OCI-LY7 (cell line): Measurements from ENCODE around the gene BCL7B. TPM values are rescaled to one million over a fixed set of nuclear protein-coding genes. Genes with fewer than 3 reads are reported as not detected.
"Not testable (repeated sequence)": the region's sequence is repeated elsewhere in the genome, so short reads cannot be mapped to it uniquely, and the experiment has no call there.

Experiments
- BruUV-seq: library from RNA; stranded (reverse); fragments of 400-500 nt; replicated peaks from 2 replicates; lab custom pipeline; 2021; lab: Mats Ljungman, UMichigan
- CTCF ChIA-PET: fragments of 300-600 bp; sonication (Branson Sonifier 250); formaldehyde crosslinking; loops from one replicate; lab custom pipeline; 2022; ENCODE audit warnings: antibody characterized with exemption; ENCODE audit not compliant: unreplicated experiment; lab: Charles Lee
- POLR2A ChIA-PET: fragments of 300-600 bp; sonication (Branson Sonifier 250); formaldehyde crosslinking; loops from one replicate; lab custom pipeline; 2022; ENCODE audit warnings: antibody characterized with exemption; lab: Charles Lee
- DNase-seq: peaks from one replicate; pipeline ENCODE4 v3.0.0-alpha.2; 2015; ENCODE audit warnings: low spot score
- H2AFZ ChIP-seq: fragments of 200-600 bp; sonication (generic), shearing (Covaris generic); 2 replicates; pipeline ENCODE4 v1.6.1; 2014; ENCODE audit warnings: mild to moderate bottlenecking, antibody characterized with exemption, low read length, moderate library complexity
- H3K27ac ChIP-seq: fragments of 200-600 bp; sonication (generic); 2 replicates; pipeline ENCODE4 v1.5.1; 2014; ENCODE audit warnings: mixed run types, low read depth, mild to moderate bottlenecking, moderate library complexity, low read length, inconsistent platforms; ENCODE audit not compliant: poor library complexity, severe bottlenecking
- H3K36me3 ChIP-seq: fragments of 200-600 bp; sonication (generic); 2 replicates; pipeline ENCODE4 v1.6.1; 2014; ENCODE audit warnings: mild to moderate bottlenecking, antibody characterized with exemption, low read length, moderate library complexity, mixed read lengths; ENCODE audit not compliant: insufficient read depth
- H3K4me1 ChIP-seq: fragments of 200-600 bp; sonication (generic); 2 replicates; pipeline ENCODE4 v1.5.1; 2014; ENCODE audit warnings: mild to moderate bottlenecking, low read length; ENCODE audit not compliant: insufficient read depth, poor library complexity, severe bottlenecking
- H3K4me2 ChIP-seq: fragments of 200-600 bp; sonication (generic); 2 replicates; pipeline ENCODE4 v1.6.1; 2014; ENCODE audit warnings: mild to moderate bottlenecking, low read length
- H3K4me3 ChIP-seq: fragments of 200-600 bp; sonication (generic); 2 replicates; pipeline ENCODE4 v1.5.1; 2014; ENCODE audit warnings: mild to moderate bottlenecking, low read depth, low read length; ENCODE audit not compliant: poor library complexity, severe bottlenecking
- H3K79me2 ChIP-seq: fragments of 200-600 bp; sonication (generic); 2 replicates; pipeline ENCODE4 v1.6.1; 2016; ENCODE audit warnings: low read depth, mild to moderate bottlenecking, low read length, moderate library complexity, mixed read lengths; ENCODE audit not compliant: insufficient read depth
- H3K9me2 ChIP-seq: fragments of 200-600 bp; sonication (generic); 2 replicates; pipeline ENCODE4 v1.6.1; 2016; ENCODE audit warnings: mild to moderate bottlenecking, low read length, mixed read lengths; ENCODE audit not compliant: insufficient read depth
- H3K9me3 ChIP-seq: fragments of 200-600 bp; sonication (generic); 2 replicates; pipeline ENCODE4 v1.6.1; 2014; ENCODE audit warnings: mild to moderate bottlenecking, mixed run types, low read length, mixed read lengths
- H4K20me1 ChIP-seq: fragments of 200-600 bp; sonication (generic); 2 replicates; pipeline ENCODE4 v1.6.1; 2014; ENCODE audit warnings: mild to moderate bottlenecking, antibody characterized with exemption, low read length, moderate library complexity, mixed read lengths; ENCODE audit not compliant: insufficient read depth
- CTCF ChIP-seq: fragments of 200-600 bp; sonication (generic); conservative IDR thresholded peaks from 2 replicates; pipeline ENCODE4 v1.5.1; 2014; ENCODE audit warnings: mild to moderate bottlenecking, antibody characterized with exemption, low read length, moderate library complexity, mixed read lengths
- EZH2phosphoT487 ChIP-seq: fragments of 200-600 bp; sonication (generic); IDR thresholded peaks from 2 replicates; pipeline ENCODE4 v1.6.1; 2018; ENCODE audit warnings: low read depth, borderline replicate concordance, mild to moderate bottlenecking, mixed run types, antibody characterized with exemption, low read length, moderate library complexity, mixed read lengths
- intact Hi-C: fragments of 100-400 bp; cut with micrococcal nuclease; formaldehyde crosslinking; loops from one replicate; pipeline ENCODE4 v1.10.0; 2022; ENCODE audit not compliant: unreplicated experiment
- total RNA-seq, 2 experiments: library from RNA; depleted of rRNA in 1 of 2; stranded (reverse); fragments of >200 nt in 1 of 2; shearing (Covaris generic) in 1 of 2; gene quantifications; 2 replicates each; pipeline ENCODE4 v1.2.3, GENCODE V29; 2014 to 2022

Gene BCL7B
- total RNA-seq, 2 experiments from 2014 or later = 31.7 to 51.7 TPM

- Histone ChIP-seq H2AFZ (no peak overlapping the region), H4K20me1 (peaks cover 5% of the 10 kb centered on the region; the same call in 1 of the 2 replicates), H3K9me3 (no peaks in the 10 kb centered on the region), H3K27ac (no peak overlapping the region), H3K4me3 (no peak overlapping the region), H3K79me2 (peaks cover 17% of the 10 kb centered on the region; the same call in 1 of the 2 replicates), H3K4me2 (no peak overlapping the region), H3K4me1 (no peaks in the 10 kb centered on the region), H3K36me3 (peaks cover 79% of the 10 kb centered on the region), H3K9me2 (no peaks in the 10 kb centered on the region)
- no peak for DNase-seq
- POLR2A ChIA-PET = interaction anchor here (0.5 kb wide), 1 partner anchor 17 kb away, joined by 3 read pairs; no protein-coding TSS in a partner anchor
- CTCF ChIA-PET = interaction anchor here (0.6 kb wide), 1 partner anchor 55 kb away, joined by 5 read pairs; no protein-coding TSS in a partner anchor
- TF ChIP-seq EZH2phosphoT487 (no peak), CTCF (no peak)
- intact Hi-C loops = no loop called here
- no TSS peak for BruUV-seq
Measured at GRCh38 chr7:73541722-73542121, 15.8 kb downstream of the BCL7B start.

- Histone ChIP-seq H3K79me2 (peaks cover 11% of the 10 kb centered on the region; the same call in 1 of the 2 replicates), H3K4me3 (no peak overlapping the region), H4K20me1 (peaks cover 5% of the 10 kb centered on the region; the same call in 1 of the 2 replicates), H3K36me3 (peaks cover 84% of the 10 kb centered on the region), H3K9me3 (no peaks in the 10 kb centered on the region), H3K9me2 (no peaks in the 10 kb centered on the region), H3K4me1 (no peaks in the 10 kb centered on the region), H2AFZ (no peak overlapping the region), H3K4me2 (no peak overlapping the region), H3K27ac (no peak overlapping the region)
- no peak for DNase-seq
- ChIA-PET POLR2A (interaction anchor here (0.9 kb wide), 1 partner anchor 46 kb away, joined by 5 read pairs; no protein-coding TSS in a partner anchor), CTCF (no interaction called here)
- intact Hi-C loops = no loop called here
- BruUV-seq = no TSS peak
- TF ChIP-seq CTCF = no peak
- no peak for TF ChIP-seq EZH2phosphoT487
Measured at GRCh38 chr7:73539709-73540108, 17.8 kb downstream of the BCL7B start.

GRCh38 chr7:73538510-73538909 lies 19.0 kb downstream of the BCL7B start:
- H3K4me2 ChIP-seq, H3K27ac ChIP-seq, BruUV-seq, H4K20me1 ChIP-seq, H2AFZ ChIP-seq, H3K4me1 ChIP-seq, intact Hi-C loops, H3K9me2 ChIP-seq, CTCF ChIA-PET, H3K9me3 ChIP-seq, DNase-seq, H3K79me2 ChIP-seq, H3K4me3 ChIP-seq: not testable (repeated sequence)
- POLR2A ChIA-PET = interaction anchor here (0.7 kb wide), 2 partner anchors 20 to 398 kb away, joined by 3 read pairs; no protein-coding TSS in a partner anchor
- H3K36me3 ChIP-seq = peaks cover 78% of the 10 kb centered on the region
